Amniotic epithelial cell (primary cell): ENCODE measurements around the gene ZNF804A.
"Not testable (repeated sequence)": the region's sequence is repeated elsewhere in the genome, so short reads cannot be mapped to it uniquely, and the experiment has no call there.

Source experiments
- DNase-seq: peaks from one replicate; pipeline ENCODE4 v3.0.0-alpha.2; 2010; ENCODE audit warnings: low read depth

The ZNF804A gene

DNA sequence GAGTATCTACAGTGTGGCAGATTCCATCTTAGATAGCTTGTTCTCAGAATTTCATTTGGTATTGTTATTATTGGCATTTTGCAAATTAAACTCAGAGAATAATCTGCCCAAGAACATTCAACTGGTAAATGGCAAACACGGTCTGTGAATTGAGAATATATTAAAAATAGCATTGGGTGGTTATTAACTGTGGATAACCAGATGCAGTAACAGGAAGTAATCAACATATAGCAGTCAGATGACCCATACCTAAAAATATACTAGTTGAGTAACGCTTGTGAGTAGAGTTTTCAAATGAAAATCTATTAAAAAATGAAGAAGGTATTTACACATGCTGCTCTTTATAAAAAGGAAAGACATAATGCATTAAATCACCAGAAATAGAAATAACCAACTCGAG is 129.5 kb downstream of the ZNF804A start:
- DNase-seq: no peak

GRCh38 chr2:184728411-184728810 is 130.1 kb downstream of the ZNF804A start:
- DNase-seq: no peak

GRCh38 chr2:184729581-184729980 is 131.3 kb downstream of the ZNF804A start:
- DNase-seq: no peak

GRCh38 chr2:184730288-184730687 is 132.0 kb downstream of the ZNF804A start:
- no peak for DNase-seq

DNA sequence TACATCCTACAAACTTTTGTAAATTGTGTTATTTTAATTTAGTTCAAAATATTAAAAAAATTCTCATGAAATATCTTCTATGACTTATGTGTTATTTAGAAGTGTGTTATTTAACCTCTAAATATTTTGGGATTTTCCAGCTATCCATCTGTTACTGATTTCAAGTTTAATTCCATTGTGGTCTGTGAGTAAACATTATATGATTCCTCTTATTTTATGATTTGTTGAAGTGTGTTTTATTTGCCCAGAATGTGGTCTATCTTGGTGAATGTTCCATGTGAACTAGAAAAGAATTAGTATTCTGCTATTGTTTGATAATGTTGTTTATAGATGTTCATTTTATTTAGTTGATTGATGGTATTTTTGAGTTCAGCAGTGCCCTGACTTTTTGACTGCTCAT is 136.0 kb downstream of the ZNF804A start:
- peak; percentile 45 for DNase-seq

DNA sequence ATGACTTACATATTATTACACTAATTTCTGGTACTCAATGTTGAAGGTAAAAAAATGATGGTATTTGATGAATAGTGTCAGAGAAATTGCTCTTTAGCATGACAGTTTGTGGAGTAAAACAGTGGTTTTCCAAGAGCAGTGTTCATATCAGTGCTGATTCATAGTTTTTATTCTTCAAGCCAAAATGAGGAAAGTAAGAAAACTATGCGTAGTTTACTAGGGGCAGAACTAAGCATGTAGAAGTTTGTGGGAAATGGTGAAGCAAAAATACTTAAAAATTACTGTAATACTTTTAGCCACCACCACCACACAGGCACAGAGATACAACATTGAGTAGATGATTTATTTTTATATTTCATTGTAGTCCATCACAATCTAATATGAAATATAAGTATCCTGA is 137.3 kb downstream of the ZNF804A start:
- DNase-seq: peak; percentile 56

DNA sequence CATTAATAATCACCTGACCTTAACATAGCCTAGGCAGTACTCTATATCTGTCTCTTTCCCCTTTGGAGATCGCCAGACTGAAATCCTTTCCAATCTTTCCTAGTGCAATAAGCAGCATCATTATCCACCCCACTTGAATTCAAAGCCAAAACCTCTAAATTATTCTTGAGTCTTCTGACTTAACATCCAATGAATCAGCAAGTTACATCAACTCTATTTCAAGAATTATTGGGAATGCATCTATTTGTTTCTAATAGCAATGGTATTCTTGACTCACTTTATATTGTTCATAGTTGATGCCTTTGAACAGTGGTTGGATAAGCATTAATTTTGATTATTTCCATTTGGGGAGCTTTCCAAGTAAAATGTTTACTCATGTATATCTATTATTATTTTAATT is 144.8 kb downstream of the ZNF804A start:
- peak; percentile 22 for DNase-seq

DNA sequence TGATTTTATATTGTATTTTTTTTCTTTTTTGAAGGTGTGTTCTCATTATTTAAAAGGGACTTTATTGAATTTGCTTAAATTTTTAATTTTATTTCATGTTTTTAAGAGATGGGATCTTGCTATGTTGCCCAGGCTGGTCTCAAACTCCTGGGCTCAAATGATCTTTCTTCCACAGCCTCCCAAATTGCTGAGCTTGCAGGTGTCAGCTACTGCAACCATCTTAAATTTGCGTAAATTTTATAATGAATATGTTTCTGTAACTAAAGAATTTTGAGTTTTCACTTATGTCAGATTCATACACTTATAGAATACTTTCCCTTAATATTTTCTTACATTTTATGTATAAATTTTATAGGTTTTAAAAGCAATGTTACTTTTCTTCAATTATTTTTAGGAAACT is 157.8 kb downstream of the ZNF804A start:
- no peak for DNase-seq

GRCh38 chr2:184756885-184757284 is 158.6 kb downstream of the ZNF804A start:
- DNase-seq: peak; percentile 87

GRCh38 chr2:184759557-184760255 is 161.4 kb downstream of the ZNF804A start:
- DNase-seq: not testable (repeated sequence)

DNA sequence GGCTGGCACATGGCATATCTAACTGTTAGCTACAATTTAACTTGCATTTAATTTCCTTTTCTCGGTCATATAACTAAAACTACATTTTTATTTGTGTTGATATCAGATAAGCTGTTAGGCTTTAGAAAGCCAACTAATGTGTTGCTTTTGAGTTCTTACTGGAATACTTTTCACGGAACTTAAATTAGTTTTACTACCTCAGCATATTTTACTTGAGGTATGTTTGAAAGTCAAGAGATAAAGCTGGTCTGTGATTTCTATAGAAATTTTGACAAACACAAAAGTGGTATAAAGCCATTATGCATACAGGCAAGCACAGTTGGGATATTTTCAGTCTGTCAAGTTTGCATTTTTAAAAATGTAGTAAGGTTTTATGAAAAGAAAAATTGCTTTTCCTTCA is 162.6 kb downstream of the ZNF804A start:
- no peak for DNase-seq

DNA sequence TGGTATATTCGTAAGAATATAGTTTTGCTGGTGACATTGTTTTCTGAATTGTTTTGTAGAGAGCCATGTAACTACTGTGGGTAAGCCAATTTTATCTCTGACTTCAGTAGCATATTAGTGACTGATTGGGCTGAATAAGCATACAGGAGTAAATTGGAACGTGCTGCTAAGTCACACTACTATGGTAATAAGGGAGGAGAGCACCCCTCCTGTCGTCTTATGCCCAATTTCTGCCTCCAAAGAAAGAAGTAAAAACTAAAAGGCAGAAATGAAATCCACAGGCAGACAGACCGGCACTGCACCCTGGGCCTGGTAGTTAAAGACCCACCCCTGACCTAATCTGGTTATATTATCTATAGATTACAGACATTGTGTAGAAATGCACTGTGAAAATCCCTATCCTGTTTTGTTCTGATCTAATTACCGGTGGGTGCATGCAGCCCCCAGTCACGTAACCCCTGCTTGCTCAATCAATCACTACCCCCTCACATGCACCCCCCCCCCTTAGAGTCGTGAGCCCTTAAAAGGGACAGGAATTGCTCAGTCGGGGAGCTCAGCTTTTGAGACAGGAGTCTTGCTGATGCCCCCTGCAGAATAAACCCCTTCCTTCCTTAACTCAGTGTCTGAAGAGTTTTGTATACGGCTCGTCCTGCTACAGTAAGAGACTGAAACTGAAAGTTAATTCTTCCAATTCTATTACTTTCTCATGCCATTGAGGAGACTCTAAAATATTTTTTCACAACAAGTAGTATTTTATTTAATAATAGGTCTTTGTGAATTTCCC is 167.0 kb downstream of the ZNF804A start:
- no peak for DNase-seq

GRCh38 chr2:184767059-184767458 is 168.7 kb downstream of the ZNF804A start:
- DNase-seq: no peak

DNA sequence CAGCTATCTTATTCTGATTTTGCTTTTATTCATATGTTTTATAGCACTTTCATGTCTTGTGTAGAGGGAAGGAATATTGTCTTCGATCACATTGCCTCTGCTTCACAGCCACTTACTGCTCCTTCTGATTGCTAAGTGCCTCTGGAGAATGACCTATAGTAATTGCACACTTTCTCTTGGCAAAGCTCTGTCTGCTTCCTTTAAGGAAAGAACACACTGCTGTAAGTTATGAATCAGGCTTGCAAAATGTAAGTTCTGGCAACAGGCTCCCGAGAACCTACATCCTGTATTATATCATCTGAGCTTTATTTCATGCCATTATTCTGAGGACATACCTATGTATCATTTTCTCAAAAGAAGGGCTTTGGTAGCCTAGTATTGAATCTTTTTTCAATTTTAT is 170.7 kb downstream of the ZNF804A start:
- DNase-seq: peak; percentile 83

- DNase-seq: peak; percentile 72
Observed at GRCh38 chr2:184769686-184770085, 171.4 kb downstream of the ZNF804A start.

DNA sequence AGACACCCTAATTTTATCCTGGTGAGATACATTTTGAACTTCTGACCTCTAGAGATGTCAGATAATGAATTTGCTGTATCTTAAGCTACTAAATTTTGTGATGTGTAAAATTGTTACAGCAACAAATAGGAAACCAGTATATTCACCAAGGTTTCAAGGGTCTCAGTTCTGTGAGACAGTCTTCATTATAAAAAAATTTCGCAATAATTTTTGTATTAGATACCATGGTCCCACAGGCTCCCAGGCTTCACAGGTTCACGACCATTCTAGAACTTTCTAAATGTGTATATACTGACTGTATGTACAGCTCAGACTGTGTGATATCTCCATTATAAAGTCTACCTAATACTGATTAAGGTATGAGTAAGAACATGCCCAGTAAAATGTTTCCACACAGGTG is 181.4 kb downstream of the ZNF804A start:
- DNase-seq: no peak

- no peak for DNase-seq
Observed at GRCh38 chr2:184780384-184780783, 182.1 kb downstream of the ZNF804A start.

GRCh38 chr2:184780944-184781343 is 182.6 kb downstream of the ZNF804A start:
- DNase-seq: no peak

DNA sequence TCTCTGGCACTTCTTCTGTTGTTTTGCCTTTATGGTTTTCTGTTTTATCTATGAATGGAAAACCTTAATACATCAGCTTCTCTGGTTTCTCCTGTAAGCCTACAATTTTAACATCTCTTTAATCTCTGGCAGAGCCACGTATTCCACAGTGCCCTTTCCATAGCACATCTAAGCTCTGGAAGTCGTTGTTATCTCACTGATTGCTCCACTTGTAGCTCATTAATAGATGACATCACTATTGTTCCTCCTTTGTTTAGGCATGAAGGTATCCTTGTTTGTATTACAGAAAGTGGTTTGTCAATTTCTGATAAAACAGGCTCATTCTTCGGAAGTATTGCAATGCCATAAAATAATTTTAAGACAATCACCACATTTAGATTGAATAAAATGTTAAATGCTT is 185.2 kb downstream of the ZNF804A start:
- DNase-seq: peak; percentile 55

GRCh38 chr2:184793176-184793575 is 194.8 kb downstream of the ZNF804A start:
- DNase-seq: peak; percentile 77

DNA sequence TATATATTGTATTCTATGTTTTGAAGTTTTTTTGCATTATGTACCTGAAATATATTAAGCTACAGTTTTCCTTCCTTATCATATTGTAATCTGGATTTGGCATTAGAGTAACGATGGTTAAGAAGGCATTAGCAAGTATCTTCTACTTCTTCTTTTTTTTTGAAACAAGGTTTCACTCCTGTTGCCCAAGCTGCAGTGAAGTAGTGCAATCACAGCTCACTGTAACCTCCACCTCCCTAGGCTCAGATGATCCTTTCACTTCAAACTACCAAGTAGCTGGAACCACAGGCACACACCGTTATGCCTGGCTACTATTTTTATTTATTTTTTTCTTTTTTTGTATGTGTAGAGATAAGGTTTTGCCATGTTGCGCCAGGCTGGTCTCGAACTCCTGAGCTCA is 201.1 kb downstream of the ZNF804A start:
- DNase-seq: no peak

DNA sequence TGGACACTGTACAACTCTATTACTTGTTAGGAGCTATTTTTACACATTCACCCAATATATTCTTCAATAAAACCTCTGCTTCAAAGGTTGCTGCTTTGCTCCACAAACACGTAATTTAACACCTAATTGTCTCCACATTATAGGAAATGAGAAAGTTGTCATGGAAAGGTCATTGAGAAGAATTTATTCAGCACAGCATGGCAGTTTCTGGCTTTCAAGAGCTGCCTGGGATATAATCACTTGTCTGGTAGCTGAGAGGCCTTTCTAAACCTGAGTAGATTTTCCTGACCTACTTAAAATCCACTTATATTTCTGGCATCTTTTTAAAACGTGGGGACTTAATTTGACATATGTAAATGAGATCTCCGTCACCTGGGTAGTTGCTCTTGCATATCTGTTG is 216.1 kb downstream of the ZNF804A start:
- DNase-seq: no peak

DNA sequence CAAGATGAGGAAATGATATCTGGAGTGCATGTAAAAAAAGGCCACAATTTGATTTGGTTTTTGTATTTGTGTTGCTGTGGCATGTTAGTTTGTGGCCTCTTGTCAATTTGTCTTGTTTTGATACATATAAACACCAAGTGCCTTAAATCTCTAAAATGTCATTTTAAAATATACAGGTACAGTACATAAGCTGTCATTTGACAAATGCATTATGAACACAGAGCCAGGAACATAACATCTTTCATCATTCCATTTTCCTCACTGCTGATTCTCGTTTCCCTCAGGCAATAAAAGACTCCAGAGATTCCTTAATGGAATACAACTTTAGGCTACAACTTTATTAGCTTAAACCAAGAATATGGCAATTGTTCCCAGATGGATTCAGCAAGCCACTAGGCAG is 217.5 kb downstream of the ZNF804A start:
- no peak for DNase-seq

DNA sequence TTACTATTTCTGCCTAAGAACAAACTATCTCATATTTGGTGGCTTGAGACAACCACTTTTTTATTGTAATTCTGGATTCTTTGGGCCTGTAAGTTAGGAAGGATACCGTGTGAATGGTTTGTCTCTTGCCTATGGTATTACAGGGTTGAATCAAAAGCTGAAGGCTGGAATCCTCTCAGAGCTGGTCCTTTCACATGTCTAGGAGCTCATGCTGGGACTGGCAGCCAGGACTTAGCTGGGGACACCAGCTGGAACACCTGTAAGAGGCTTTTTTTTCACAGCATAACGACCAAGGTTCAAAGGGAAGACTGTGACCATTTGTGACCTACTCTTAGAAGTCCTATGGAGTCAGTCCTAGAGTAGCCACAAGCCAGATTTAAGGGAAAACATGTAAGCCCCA is 226.3 kb downstream of the ZNF804A start:
- no peak for DNase-seq
